GM18499 (cell line): Measurements from ENCODE around the gene SPTSSA.
"Not testable (repeated sequence)": the region's sequence is repeated elsewhere in the genome, so short reads cannot be mapped to it uniquely, and the experiment has no call there.

Experiments
- ATAC-seq: cut with Tn5 transposase; IDR thresholded peaks from one replicate; pipeline ENCODE4 v1.9.1; 2021; ENCODE audit warnings: moderate number of reproducible peaks; ENCODE audit not compliant: insufficient read depth, unreplicated experiment

Gene SPTSSA

GRCh38 chr14:34436118-34436905 lies 25.7 kb downstream of the SPTSSA start:
- no peak for ATAC-seq

DNA sequence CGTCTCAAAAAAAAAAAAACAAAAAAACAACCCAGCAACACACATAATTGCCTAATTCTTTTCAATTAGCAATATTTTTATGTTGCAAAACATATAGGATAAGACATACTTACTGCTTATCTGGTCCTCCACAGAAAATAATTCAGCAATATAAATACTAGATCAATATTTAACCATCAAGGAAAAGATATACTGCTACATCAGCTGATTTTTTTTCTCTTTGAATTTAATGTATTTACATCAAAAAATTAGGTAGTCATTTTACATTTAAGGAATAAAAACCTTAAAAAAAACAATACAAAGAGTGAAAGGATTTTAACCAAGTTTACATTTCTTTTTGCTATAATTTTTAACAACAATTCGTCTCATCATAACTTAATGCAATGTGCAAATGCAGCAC lies 28.1 kb downstream of the SPTSSA start:
- no peak for ATAC-seq

DNA sequence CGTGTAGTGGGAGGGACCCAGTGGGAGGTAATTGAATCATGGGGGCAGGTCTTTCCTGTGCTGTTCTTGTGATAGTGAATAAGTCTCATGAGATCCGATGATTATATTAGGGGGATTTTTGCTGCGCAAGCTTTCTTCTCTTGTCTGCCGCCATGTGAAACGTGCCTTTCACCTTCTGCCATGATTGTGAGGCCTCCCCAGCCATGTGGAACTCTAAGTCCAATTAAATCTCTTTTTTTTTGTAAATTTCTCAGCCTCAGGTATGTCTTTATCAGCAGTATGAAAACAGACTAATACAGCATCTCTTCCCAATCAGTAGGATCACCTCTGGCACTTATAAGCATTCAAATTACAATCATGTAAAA lies 34.0 kb downstream of the SPTSSA start:
- ATAC-seq, result not testable (repeated sequence)

- no peak for ATAC-seq
Measured at GRCh38 chr14:34426313-34427295, 35.4 kb downstream of the SPTSSA start.

DNA sequence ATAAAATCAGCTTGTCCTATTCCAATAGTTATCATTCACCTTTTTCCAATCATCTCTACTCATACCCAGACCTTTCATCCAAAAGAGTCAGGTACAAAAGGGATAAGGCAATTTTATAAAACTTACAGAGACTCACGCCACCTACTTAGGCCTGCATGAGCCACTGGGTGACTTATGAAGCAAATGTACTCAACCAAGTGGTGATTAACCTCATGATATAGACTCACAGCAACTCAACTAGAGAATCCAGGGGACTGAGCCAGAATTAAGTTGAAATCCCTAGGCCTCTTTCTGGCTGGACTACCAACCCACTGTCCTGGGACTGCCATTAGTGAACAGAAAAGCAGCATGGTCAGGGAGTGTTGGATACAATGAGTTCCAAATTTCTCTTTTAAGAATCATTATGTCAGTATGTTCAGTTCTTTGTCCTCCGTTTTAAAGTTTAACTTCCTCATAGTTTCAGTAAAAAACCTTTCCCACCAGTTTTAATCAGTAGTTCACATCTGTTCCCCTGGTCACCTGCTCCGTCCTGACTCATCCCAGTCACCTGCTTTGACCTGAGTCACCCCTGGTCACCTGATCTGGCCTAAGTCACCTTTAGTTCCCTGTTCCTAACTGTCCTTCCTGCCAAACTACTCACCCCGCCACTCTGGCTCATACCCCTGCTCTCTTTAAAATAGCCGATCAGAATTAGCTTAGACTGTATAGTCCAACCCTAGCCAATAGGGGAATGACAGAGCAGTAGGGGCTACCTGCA lies 36.8 kb downstream of the SPTSSA start:
- no peak for ATAC-seq

- no peak for ATAC-seq
Measured at GRCh38 chr14:34424488-34424887, 37.6 kb downstream of the SPTSSA start.

DNA sequence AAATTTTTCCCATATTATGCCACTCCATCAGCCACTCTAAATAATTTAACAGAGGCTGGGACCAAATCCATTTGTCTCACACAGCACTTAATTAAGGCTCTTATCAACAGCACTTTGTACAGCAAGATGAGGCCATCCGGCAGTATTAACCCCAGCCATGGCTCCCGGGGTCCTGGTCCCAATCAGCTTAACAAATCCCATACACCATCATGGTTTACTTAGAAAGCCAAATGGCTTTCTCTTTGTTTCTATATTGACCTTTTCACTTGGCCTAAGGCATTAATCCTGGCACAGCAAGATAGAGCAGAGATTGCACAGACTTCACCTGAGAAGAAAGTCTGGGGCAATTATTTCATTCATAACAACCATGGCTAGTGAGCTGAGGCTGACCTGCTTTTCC lies 38.6 kb downstream of the SPTSSA start:
- ATAC-seq, result no peak

DNA sequence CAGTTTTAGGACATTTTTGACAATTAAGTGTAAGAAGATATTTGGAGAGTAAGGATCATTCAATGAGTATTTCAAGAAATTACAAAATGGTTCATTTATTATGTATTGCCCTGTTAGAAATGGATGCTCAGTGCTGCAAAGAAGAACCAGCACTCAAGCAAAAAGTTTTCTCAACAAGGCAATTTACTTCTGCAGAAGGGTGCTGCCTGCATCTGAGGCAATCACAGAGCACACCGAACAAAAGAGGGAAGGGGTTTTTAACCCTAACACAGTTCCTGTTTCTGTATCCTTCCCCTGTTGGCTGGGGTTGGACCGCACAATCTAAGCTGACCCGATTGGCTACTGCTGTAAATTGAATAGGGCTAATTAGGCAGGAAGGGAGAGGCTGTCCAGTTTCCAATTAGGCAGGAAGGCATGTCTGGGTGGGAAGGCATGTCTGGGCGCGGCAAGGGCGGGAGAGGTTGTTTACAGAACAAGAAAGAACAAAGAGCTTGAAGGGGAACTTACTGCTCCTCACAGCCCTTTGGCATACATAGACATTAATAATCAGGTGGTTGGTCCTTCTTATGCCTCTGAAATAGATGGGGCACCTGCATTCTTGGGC lies 41.4 kb downstream of the SPTSSA start:
- no peak for ATAC-seq

- no peak for ATAC-seq
Measured at GRCh38 chr14:34409721-34410120, 52.3 kb downstream of the SPTSSA start.

- ATAC-seq, result no peak
Measured at GRCh38 chr14:34407951-34408350, 54.1 kb downstream of the SPTSSA start.

DNA sequence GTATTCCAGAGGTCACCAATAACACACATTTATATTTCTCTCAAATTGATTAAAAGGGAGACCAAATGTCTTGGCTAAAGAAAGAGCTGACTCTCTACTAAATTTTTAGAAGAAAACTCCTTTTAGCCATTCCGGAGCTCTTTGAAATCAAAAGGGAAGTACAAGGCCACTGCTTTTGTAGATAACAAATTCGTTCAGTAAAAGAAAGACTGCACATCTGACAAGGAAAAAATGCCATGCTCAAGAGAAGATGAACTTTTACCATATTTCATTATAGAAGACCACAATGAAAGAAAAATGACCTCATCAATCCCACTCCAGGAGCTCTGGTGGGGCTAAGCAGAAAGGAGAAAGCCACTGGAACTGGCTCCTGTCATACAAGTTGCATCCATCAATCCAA lies 57.6 kb downstream of the SPTSSA start:
- ATAC-seq, result no peak

DNA sequence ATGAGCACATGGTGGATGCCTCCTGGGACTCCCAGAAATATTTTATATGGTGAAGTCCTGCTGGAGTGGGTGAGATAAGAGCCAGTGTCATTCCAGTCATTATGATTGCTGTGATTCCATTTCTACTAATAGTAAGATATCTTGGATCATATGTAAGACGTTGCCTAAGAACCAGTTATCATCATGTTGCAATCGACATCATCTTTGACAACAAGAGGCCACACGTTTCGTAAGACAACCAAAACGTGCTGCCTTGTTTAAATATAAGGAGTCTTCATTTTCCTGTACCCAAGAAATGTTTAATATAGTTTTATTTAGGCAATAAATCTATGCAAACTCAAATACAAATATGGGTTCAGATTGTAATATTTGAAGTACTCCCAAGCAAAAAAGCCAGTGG lies 58.4 kb downstream of the SPTSSA start:
- ATAC-seq, result no peak

GRCh38 chr14:34398024-34398423 lies 64.0 kb downstream of the SPTSSA start:
- no peak for ATAC-seq

DNA sequence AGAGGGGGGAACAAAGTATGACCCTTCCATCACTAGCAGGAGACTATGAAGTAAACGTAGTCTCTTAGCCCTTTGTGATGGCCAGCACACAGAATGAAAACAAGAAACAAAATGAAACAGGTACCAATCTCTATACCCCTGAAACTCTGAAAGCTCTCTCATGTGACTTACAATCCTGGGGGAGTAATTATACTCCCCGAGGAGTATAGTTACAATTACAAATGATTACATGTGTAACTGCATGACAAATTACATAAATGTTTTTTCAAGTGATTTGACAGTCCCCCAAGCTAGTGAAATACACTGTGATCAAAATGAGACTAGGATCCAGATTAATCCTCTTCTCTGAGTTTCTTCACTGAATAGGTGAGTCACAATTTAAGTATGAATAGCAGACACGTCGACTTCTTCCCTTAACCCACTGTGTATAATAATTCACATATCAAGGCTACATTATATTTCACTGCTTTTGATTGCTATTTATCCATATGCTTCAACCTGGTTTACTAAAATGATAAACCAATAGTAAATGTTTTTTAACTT lies 74.0 kb downstream of the SPTSSA start:
- no peak for ATAC-seq

- no peak for ATAC-seq
Measured at GRCh38 chr14:34386865-34387485, 75.1 kb downstream of the SPTSSA start.

- not testable (repeated sequence) for ATAC-seq
Measured at GRCh38 chr14:34385881-34386280, 76.2 kb downstream of the SPTSSA start.

DNA sequence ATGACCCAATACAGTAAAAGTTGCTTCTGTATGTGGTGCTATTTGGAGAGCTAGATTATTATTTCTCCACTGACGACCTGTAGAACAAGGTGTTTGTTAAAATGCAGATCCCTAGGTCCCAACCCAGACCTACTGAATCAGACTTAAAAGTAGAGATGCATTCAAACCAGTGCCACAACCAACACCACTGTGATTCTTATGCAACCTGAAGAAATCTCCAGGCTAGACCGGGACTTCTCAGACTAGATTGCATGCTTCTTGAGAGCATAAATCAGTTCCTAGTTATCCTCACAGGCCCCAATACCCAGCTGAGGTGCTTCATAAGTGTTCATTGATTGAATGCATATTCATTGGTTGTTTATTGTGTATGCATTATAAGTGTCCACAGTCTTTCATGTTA lies 78.2 kb downstream of the SPTSSA start:
- no peak for ATAC-seq
